ENCODE data around the gene PBX3. TPM values are rescaled to one million over a fixed set of nuclear protein-coding genes. Genes with fewer than 3 reads are reported as not detected.

The PBX3 gene
- polyA plus RNA-seq, 1 experiment = 37.6 TPM

DNA sequence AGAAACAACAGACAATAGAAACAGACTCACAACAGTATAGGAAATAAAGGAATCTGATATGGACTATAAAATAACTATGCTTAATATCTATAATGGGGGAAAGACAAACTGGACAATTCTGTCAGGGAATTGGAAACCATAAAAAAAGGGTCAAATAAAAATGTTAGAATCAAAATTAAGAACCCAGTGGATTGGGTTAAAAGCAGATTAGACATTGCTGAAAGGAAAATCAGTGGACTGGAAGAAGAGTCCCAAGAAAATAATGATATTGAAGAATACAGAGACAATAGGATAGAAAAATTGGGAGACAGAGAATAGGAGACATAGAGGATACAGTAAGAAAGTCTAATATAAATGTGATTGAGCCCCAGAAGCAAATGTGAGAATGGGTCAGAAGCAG is 199.2 kb downstream of the PBX3 start:
- H3K27ac ChIP-seq (ENCODE audit: low read depth, low read length) = no peak overlapping the region
- CTCF ChIA-PET = no interaction called here

GRCh38 chr9:125948887-125949596 is 201.9 kb downstream of the PBX3 start:
- ChIA-PET CTCF (interaction anchor here (1.0 kb wide), 1 partner anchor 19 kb away, joined by 3 read pairs; no protein-coding TSS in a partner anchor), POLR2A (no interaction called here)
- no peak overlapping the region for H3K4me3 ChIP-seq (ENCODE audit: low read depth, low read length)
- H3K9me3 ChIP-seq (ENCODE audit: control insufficient read depth, insufficient read depth, low read length) = no peaks in the 10 kb centered on the region
- H3K27me3 ChIP-seq (ENCODE audit: control insufficient read depth, insufficient read depth, low read length) = no peaks in the 10 kb centered on the region
- H3K27ac ChIP-seq (ENCODE audit: low read depth, low read length) = no peak overlapping the region
- DNase-seq (ENCODE audit: low read depth, low spot score) = no peak
- no peak for TF ChIP-seq CTCF (IDR thresholded peaks at IDR 0.05; ENCODE audit: low read depth, low read length)

More for the DNA sequence above, 199.2 kb downstream of the PBX3 start:
- Histone ChIP-seq H3K27me3 (ENCODE audit: control insufficient read depth, insufficient read depth, low read length) (no peaks in the 10 kb centered on the region), H3K9me3 (ENCODE audit: control insufficient read depth, insufficient read depth, low read length) (no peaks in the 10 kb centered on the region), H3K4me3 (ENCODE audit: low read depth, low read length) (no peak overlapping the region)
- no peak for DNase-seq (ENCODE audit: low read depth, low spot score)
- TF ChIP-seq CTCF (IDR thresholded peaks at IDR 0.05; ENCODE audit: low read depth, low read length) = no peak
- POLR2A ChIA-PET = no interaction called here

DNA sequence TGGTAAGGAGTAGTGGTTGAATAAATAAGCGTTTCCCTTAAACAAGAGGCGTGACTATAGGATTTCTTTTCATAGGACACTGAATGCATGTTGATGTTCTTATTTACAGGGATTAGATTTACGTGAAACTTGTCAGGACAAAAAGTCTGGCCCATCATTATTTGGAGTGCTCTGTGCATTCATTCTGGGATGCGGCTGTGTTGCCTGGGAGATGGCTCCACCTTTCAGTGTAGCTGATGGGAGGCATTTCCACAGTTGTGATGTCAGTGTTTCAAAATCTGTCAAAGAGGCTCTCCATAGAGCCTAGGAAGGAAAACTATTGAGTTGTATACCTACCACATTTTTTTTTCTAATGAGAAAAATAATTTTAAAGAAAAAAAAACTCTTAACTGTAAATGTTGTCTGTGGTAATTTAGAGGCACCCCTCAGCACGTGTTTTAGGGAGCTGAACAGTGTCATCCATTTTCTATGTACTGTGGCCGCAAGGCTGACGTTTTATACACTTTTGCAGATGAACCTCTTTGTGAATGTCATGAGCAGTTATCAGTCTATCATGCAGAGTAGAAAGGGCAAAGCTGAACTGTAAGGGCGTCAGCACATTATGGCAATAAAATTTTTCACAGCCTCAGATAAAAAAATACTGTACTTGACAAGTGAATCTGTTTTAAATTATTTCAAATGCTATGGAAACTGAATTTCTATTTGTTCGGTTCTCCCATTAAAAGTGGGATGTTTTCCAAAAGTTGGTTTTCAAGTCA is 202.7 kb downstream of the PBX3 start:
- Histone ChIP-seq H3K27ac (ENCODE audit: low read depth, low read length) (no peak overlapping the region), H3K4me3 (ENCODE audit: low read depth, low read length) (no peak overlapping the region), H3K9me3 (ENCODE audit: control insufficient read depth, insufficient read depth, low read length) (no peaks in the 10 kb centered on the region), H3K27me3 (ENCODE audit: control insufficient read depth, insufficient read depth, low read length) (no peaks in the 10 kb centered on the region)
- DNase-seq (ENCODE audit: low read depth, low spot score) = no peak
- POLR2A ChIA-PET = no interaction called here
- CTCF ChIA-PET = no interaction called here
- no peak for TF ChIP-seq CTCF (IDR thresholded peaks at IDR 0.05; ENCODE audit: low read depth, low read length)

DNA sequence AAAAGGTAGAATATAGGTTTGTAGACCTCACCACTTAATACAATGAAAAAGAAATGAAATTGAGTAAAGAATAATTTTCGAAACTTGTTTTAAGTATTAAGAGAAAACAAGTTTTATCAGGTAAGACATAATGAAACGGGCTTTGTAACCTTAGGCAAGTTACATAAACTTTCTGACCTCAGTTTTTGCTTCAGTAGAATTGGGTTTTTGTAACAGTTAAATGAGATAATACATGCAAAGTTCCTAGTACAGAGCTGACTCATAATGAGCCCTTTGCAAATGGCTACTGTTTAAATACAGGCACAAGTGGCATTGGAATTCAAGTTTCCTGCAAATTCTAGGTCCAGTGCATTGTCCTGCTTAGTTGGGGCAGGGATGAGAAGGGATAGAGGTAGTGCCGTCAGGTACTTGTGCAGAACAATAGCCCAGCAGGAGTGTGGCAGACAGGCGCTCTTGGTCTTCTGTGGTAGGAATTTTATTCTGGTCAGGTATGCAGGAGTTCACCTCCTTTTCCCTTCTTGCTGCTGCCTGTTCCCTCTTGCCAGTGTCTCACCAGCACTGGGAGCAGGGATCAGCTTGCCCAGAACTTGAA is 203.8 kb downstream of the PBX3 start:
- ChIA-PET CTCF (no interaction called here), POLR2A (no interaction called here)
- no peak for TF ChIP-seq CTCF (IDR thresholded peaks at IDR 0.05; ENCODE audit: low read depth, low read length)
- H3K4me3 ChIP-seq (ENCODE audit: low read depth, low read length) = no peak overlapping the region
- H3K27me3 ChIP-seq (ENCODE audit: control insufficient read depth, insufficient read depth, low read length) = no peaks in the 10 kb centered on the region
- no peak overlapping the region for H3K27ac ChIP-seq (ENCODE audit: low read depth, low read length)
- DNase-seq (ENCODE audit: low read depth, low spot score) = no peak
- H3K9me3 ChIP-seq (ENCODE audit: control insufficient read depth, insufficient read depth, low read length) = no peaks in the 10 kb centered on the region

Measured in AG04450 (cell line).